WERI-Rb-1 (cell line): Measurements from ENCODE around the gene GLB1L2.

ENCODE experiments used
- DNase-seq: peaks from one replicate; pipeline ENCODE4 v3.0.0-alpha.2; 2020
- H3K27ac ChIP-seq: fragments of 250-450 bp; sonication (Bioruptor Pico); 2 replicates; pipeline ENCODE4 v1.5.1; 2020; ENCODE audit warnings: mild to moderate bottlenecking, moderate library complexity
- H3K27me3 ChIP-seq: fragments of 250-450 bp; sonication (Bioruptor Pico); 2 replicates; pipeline ENCODE4 v1.5.1; 2021; ENCODE audit warnings: mild to moderate bottlenecking, low read depth, moderate library complexity; ENCODE audit not compliant: insufficient read depth, severe bottlenecking
- H3K36me3 ChIP-seq: fragments of 250-450 bp; sonication (Bioruptor Pico); 2 replicates; pipeline ENCODE4 v1.5.1; 2020; ENCODE audit warnings: mild to moderate bottlenecking, moderate library complexity
- H3K4me3 ChIP-seq: 2 replicates; pipeline ENCODE4 v1.5.1; 2011; ENCODE audit warnings: low read depth, mild to moderate bottlenecking, control low read depth, low read length
- H3K9me3 ChIP-seq: fragments of 250-450 bp; sonication (Bioruptor Pico); 2 replicates; pipeline ENCODE4 v1.5.1; 2021; ENCODE audit warnings: mild to moderate bottlenecking, moderate library complexity; ENCODE audit not compliant: severe bottlenecking
- TF ChIP-seq, protein P1 (sequence below): IDR thresholded peaks from 2 replicates; pipeline ENCODE4 v1.5.1; 2011; ENCODE audit warnings: low read depth, mild to moderate bottlenecking, control low read depth, inconsistent platforms, low read length

GLB1L2 gene

GRCh38 chr11:134332189-134332631, 422 bp downstream of the GLB1L2 start:
- H3K27ac ChIP-seq, result peak overlapping the region; percentile 68
- H3K36me3 ChIP-seq, result peaks cover 7% of the 10 kb centered on the region
- no peaks in the 10 kb centered on the region for H3K27me3 ChIP-seq
- peak; percentile 64 for DNase-seq
- peak overlapping the region; percentile 86 for H3K4me3 ChIP-seq
- no peaks in the 10 kb centered on the region for H3K9me3 ChIP-seq
- TF ChIP-seq, protein P1, sequence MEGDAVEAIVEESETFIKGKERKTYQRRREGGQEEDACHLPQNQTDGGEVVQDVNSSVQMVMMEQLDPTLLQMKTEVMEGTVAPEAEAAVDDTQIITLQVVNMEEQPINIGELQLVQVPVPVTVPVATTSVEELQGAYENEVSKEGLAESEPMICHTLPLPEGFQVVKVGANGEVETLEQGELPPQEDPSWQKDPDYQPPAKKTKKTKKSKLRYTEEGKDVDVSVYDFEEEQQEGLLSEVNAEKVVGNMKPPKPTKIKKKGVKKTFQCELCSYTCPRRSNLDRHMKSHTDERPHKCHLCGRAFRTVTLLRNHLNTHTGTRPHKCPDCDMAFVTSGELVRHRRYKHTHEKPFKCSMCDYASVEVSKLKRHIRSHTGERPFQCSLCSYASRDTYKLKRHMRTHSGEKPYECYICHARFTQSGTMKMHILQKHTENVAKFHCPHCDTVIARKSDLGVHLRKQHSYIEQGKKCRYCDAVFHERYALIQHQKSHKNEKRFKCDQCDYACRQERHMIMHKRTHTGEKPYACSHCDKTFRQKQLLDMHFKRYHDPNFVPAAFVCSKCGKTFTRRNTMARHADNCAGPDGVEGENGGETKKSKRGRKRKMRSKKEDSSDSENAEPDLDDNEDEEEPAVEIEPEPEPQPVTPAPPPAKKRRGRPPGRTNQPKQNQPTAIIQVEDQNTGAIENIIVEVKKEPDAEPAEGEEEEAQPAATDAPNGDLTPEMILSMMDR, result peak; percentile 29; the same call in 1 of the 2 replicates

GRCh38 chr11:134332782-134333181, 994 bp downstream of the GLB1L2 start:
- Histone ChIP-seq H3K9me3 (no peaks in the 10 kb centered on the region), H3K27ac (no peak overlapping the region), H3K36me3 (peaks cover 13% of the 10 kb centered on the region), H3K4me3 (peak overlapping the region; percentile 86), H3K27me3 (no peaks in the 10 kb centered on the region)
- TF ChIP-seq, protein P1, result no peak
- no peak for DNase-seq

- Histone ChIP-seq H3K9me3 (no peaks in the 10 kb centered on the region), H3K36me3 (peaks cover 15% of the 10 kb centered on the region), H3K27me3 (no peaks in the 10 kb centered on the region), H3K27ac (no peak overlapping the region), H3K4me3 (no peak overlapping the region)
- DNase-seq, result no peak
- TF ChIP-seq, protein P1, result no peak
Observed at GRCh38 chr11:134333312-134333711, 1.5 kb downstream of the GLB1L2 start.

DNA sequence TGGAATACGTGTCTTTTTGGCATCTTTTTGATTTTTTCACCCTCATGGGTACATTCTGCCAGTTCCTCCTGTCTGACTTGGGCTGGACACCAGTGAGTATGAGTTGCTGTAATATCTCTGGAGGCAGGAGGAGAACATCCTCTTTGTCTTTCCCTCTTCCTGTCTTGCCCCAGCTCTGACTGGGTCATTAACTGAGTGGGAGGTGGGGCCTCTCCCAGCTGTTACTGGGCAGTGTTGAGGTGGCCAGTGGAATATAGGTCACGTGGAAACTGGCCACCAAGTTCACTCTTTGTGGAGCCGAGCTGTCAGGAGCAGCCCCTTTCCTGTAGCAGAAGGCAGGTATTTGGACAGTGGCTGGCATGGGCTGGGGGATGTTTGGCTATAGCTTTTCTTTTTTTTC, 2.2 kb downstream of the GLB1L2 start:
- Histone ChIP-seq H3K27ac (no peak overlapping the region), H3K9me3 (no peaks in the 10 kb centered on the region), H3K36me3 (peaks cover 15% of the 10 kb centered on the region), H3K4me3 (no peak overlapping the region), H3K27me3 (no peaks in the 10 kb centered on the region)
- DNase-seq, result no peak
- TF ChIP-seq, protein P1, result no peak

- no peak overlapping the region for H3K27ac ChIP-seq
- no peak for DNase-seq
- H3K36me3 ChIP-seq, result peaks cover 15% of the 10 kb centered on the region
- TF ChIP-seq, protein P1, result no peak
- H3K27me3 ChIP-seq, result no peaks in the 10 kb centered on the region
- H3K9me3 ChIP-seq, result no peaks in the 10 kb centered on the region
- no peak overlapping the region for H3K4me3 ChIP-seq
Observed at GRCh38 chr11:134334796-134335571, 3.2 kb downstream of the GLB1L2 start.
